CD14-positive monocyte (primary cell): ENCODE results near the gene PPP3R2. TPM values are rescaled to one million over a fixed set of nuclear protein-coding genes. Genes with fewer than 3 reads are reported as not detected.

Experiments used
- DNase-seq, 3 donors: peaks; one replicate each; pipeline ENCODE4 v3.0.0-alpha.2; 2011 to 2022
- H2AFZ ChIP-seq: 2 replicates; pipeline ENCODE4 v1.6.0; 2012; ENCODE audit warnings: mild to moderate bottlenecking, low read depth, low read length, inconsistent platforms; ENCODE audit not compliant: insufficient read depth, poor library complexity, severe bottlenecking
- H3K27ac ChIP-seq, 2 donors: 1 replicate in 1 of 2; 2 replicates in 1 of 2; pipeline ENCODE4 v1.5.1; 2012 to 2013; ENCODE audit warnings: low read length in 2 of 2, control low read depth in 1 of 2, inconsistent platforms in 1 of 2, low read depth in 1 of 2, mild to moderate bottlenecking in 1 of 2
- H3K27me3 ChIP-seq, 2 donors: one replicate each; pipeline versions ENCODE4 v1.6.0 to v1.6.1; 2011 to 2013; ENCODE audit warnings: low read length in 2 of 2; ENCODE audit not compliant: control insufficient read depth in 2 of 2, insufficient read depth in 2 of 2
- H3K36me3 ChIP-seq, 2 donors: replicated peaks in 1 of 2; 1 replicate in 1 of 2; 2 replicates in 1 of 2; pipeline versions ENCODE4 v1.5.1 to v1.6.1; 2012 to 2013; ENCODE audit warnings: low read length in 2 of 2, control low read depth in 1 of 2, inconsistent platforms in 1 of 2, mild to moderate bottlenecking in 1 of 2; ENCODE audit not compliant: insufficient read depth in 2 of 2, control insufficient read depth in 1 of 2
- H3K4me1 ChIP-seq, 2 donors: 1 replicate in 1 of 2; 2 replicates in 1 of 2; pipeline versions ENCODE4 v1.5.1 to v1.6.1; 2012 to 2013; ENCODE audit warnings: low read length in 2 of 2, control low read depth in 1 of 2, inconsistent platforms in 1 of 2, mild to moderate bottlenecking in 1 of 2, moderate library complexity in 1 of 2; ENCODE audit not compliant: insufficient read depth in 2 of 2, control insufficient read depth in 1 of 2
- H3K4me2 ChIP-seq: replicated peaks from 2 replicates; pipeline ENCODE3; 2012; ENCODE audit warnings: low read length, moderate library complexity, mild to moderate bottlenecking; ENCODE audit not compliant: poor library complexity, severe bottlenecking; ENCODE audit errors: extremely low read depth
- H3K4me3 ChIP-seq, 3 experiments: fragments of 200-600 bp in 1 of 3; sonication (generic) in 1 of 3; replicated peaks in 1 of 3; 1 replicate in 2 of 3; 2 replicates in 1 of 3; pipeline ENCODE4 v1.5.1; 2011 to 2013; ENCODE audit warnings: low read length in 3 of 3, mild to moderate bottlenecking in 3 of 3, control low read depth in 2 of 3, low read depth in 2 of 3, inconsistent platforms in 1 of 3, moderate library complexity in 1 of 3
- H3K79me2 ChIP-seq: 2 replicates; pipeline ENCODE4 v1.6.0; 2012; ENCODE audit warnings: mild to moderate bottlenecking, control low read depth, inconsistent platforms, low read length, moderate library complexity; ENCODE audit not compliant: insufficient read depth
- H3K9ac ChIP-seq: 2 replicates; pipeline ENCODE4 v1.6.0; 2017; ENCODE audit warnings: low read length, mild to moderate bottlenecking; ENCODE audit not compliant: insufficient read depth, poor library complexity, severe bottlenecking
- H3K9me3 ChIP-seq, 2 donors: replicated peaks in 1 of 2; 1 replicate in 1 of 2; 2 replicates in 1 of 2; pipeline versions ENCODE4 v1.5.1 to v1.6.1; 2012 to 2013; ENCODE audit warnings: low read length in 2 of 2, control low read depth in 1 of 2; ENCODE audit not compliant: control insufficient read depth in 1 of 2, insufficient read depth in 1 of 2
- H4K20me1 ChIP-seq: 2 replicates; pipeline ENCODE4 v1.6.0; 2012; ENCODE audit warnings: mild to moderate bottlenecking, low read length, control low read depth, moderate library complexity; ENCODE audit not compliant: insufficient read depth
- H3K27ac Mint-ChIP-seq, 7 donors: one replicate each; pipeline ENCODE4 v1.8.0; 2020; ENCODE audit warnings: mild to moderate bottlenecking in 7 of 7, mixed read lengths in 7 of 7, moderate library complexity in 6 of 7, inconsistent platforms in 2 of 7
- H3K27me3 Mint-ChIP-seq, 3 donors: one replicate each; pipeline ENCODE4 v1.8.0; 2021 to 2022; ENCODE audit warnings: low read depth in 3 of 3, mild to moderate bottlenecking in 3 of 3, mixed read lengths in 3 of 3, moderate library complexity in 3 of 3, inconsistent platforms in 1 of 3
- H3K36me3 Mint-ChIP-seq, 2 donors: one replicate each; pipeline ENCODE4 v1.8.0; 2020; ENCODE audit warnings: mixed read lengths in 2 of 2, inconsistent platforms in 1 of 2, mild to moderate bottlenecking in 1 of 2
- H3K4me1 Mint-ChIP-seq: one replicate; pipeline ENCODE4 v1.8.0; 2020; ENCODE audit warnings: mild to moderate bottlenecking, mixed read lengths
- H3K4me3 Mint-ChIP-seq, 2 donors: one replicate each; pipeline ENCODE4 v1.8.0; 2020; ENCODE audit warnings: mild to moderate bottlenecking in 2 of 2, mixed read lengths in 2 of 2, moderate library complexity in 1 of 2
- H3K9me3 Mint-ChIP-seq, 7 donors: one replicate each; pipeline ENCODE4 v1.8.0; 2020 to 2022; ENCODE audit warnings: mixed read lengths in 7 of 7, mild to moderate bottlenecking in 6 of 7, moderate library complexity in 6 of 7, inconsistent platforms in 2 of 7
- CTCF ChIP-seq: fragments of 200-600 bp; IDR thresholded peaks from one replicate; pipeline ENCODE4 v1.8.0; 2022; ENCODE audit warnings: antibody characterized with exemption, mild to moderate bottlenecking
- WGBS: methylation state at CpG from one replicate; pipeline ENCODE4 v1.1.5; 2013; ENCODE audit warnings: missing lambda C conversion rate; ENCODE audit not compliant: insufficient coverage; 5-methylcytosine and 5-hydroxymethylcytosine counted together
- intact Hi-C, 2 donors: fragments of 100-400 bp; cut with micrococcal nuclease; formaldehyde crosslinking; loops; one replicate each; pipeline versions ENCODE4 v1.15.0 to v1.15.1; 2023
- polyA plus RNA-seq, 3 donors: library from polyadenylated mRNA; depleted of rRNA in 1 of 3; unstranded in 2 of 3; stranded (reverse) in 1 of 3; fragments of 300-500 nt in 2 of 3; fragments of >200 nt in 1 of 3; fragmentation: Illumina TruSeq in 2 of 3; gene quantifications; 1 replicate in 2 of 3; 2 replicates in 1 of 3; pipeline ENCODE4 v1.2.3, GENCODE V29; 2012 to 2021

Gene PPP3R2
- polyA plus RNA-seq, 3 donors = 0.11 TPM; not detected in 2

- Mint-ChIP-seq H3K4me1 (no peaks in the 10 kb centered on the region), H3K27ac (peak overlapping the region in 2 of 7 donors; percentile 30 to 74), H3K9me3 (peaks cover 0 to 6% (median 5%) of the 10 kb centered on the region in 7 donors), H3K36me3 (peaks cover 72 to 84% of the 10 kb centered on the region in 2 donors), H3K4me3 (no peak overlapping the region), H3K27me3 (no peaks in the 10 kb centered on the region)
- no peak overlapping the region for H3K4me2 ChIP-seq
- H3K27me3 ChIP-seq = no peaks in the 10 kb centered on the region
- H3K4me1 ChIP-seq = no peaks in the 10 kb centered on the region
- H3K9ac ChIP-seq = no peak overlapping the region
- no peak overlapping the region for H3K27ac ChIP-seq
- DNase-seq = no peak
- TF ChIP-seq CTCF = no peak
- H2AFZ ChIP-seq = no peak overlapping the region
- H3K36me3 ChIP-seq = peaks cover 72 to 100% of the 10 kb centered on the region in 2 donors
- intact Hi-C loops = no loop called here
- H4K20me1 ChIP-seq = no peaks in the 10 kb centered on the region
- H3K4me3 ChIP-seq = no peak overlapping the region
- H3K9me3 ChIP-seq = no peaks in the 10 kb centered on the region
- H3K79me2 ChIP-seq = no peaks in the 10 kb centered on the region
Observed at GRCh38 chr9:101564252-101564651, 30.5 kb downstream of the PPP3R2 start.

- no peak overlapping the region for H3K27ac Mint-ChIP-seq
- Histone ChIP-seq H4K20me1 (no peaks in the 10 kb centered on the region), H3K36me3 (peaks cover 71 to 100% of the 10 kb centered on the region in 2 donors), H3K27ac (no peak overlapping the region), H3K9ac (no peak overlapping the region), H3K9me3 (no peaks in the 10 kb centered on the region), H3K79me2 (no peaks in the 10 kb centered on the region), H3K27me3 (no peaks in the 10 kb centered on the region), H3K4me2 (no peak overlapping the region), H3K4me3 (no peak overlapping the region), H3K4me1 (no peaks in the 10 kb centered on the region), H2AFZ (no peak overlapping the region)
- no peaks in the 10 kb centered on the region for H3K27me3 Mint-ChIP-seq
- no peaks in the 10 kb centered on the region for H3K4me1 Mint-ChIP-seq
- no peak for DNase-seq
- intact Hi-C loops = no loop called here
- no CpG with 5 or more reads among the region's 1 CpG for WGBS
- TF ChIP-seq CTCF = no peak
- peaks cover 0 to 10% (median 4%) of the 10 kb centered on the region in 7 donors for H3K9me3 Mint-ChIP-seq
- no peak overlapping the region for H3K4me3 Mint-ChIP-seq
- H3K36me3 Mint-ChIP-seq = peaks cover 80 to 84% of the 10 kb centered on the region in 2 donors
Observed at GRCh38 chr9:101562966-101563365, 31.8 kb downstream of the PPP3R2 start.
